SU-DHL-6 (cell line): ENCODE results near the gene KCNQ4.
A peak's percentile ranks its signal among the peaks of the same experiment; 100 is the strongest.

ENCODE experiments used
- H2AFZ ChIP-seq: fragments of 200-600 bp; sonication (generic); 2 replicates; pipeline ENCODE4 v1.6.1; 2014; ENCODE audit warnings: low read depth, mild to moderate bottlenecking, moderate library complexity, mixed read lengths, antibody characterized with exemption, low read length; ENCODE audit not compliant: severe bottlenecking
- H3F3A ChIP-seq: fragments of 200-600 bp; shearing (Covaris generic); 2 replicates; pipeline ENCODE4 v1.6.0; 2016; ENCODE audit warnings: antibody characterized with exemption, mild to moderate bottlenecking; ENCODE audit not compliant: insufficient read depth
- H3K27ac ChIP-seq: fragments of 200-600 bp; sonication (generic); 2 replicates; pipeline ENCODE4 v1.5.1; 2016; ENCODE audit warnings: low read depth, mild to moderate bottlenecking, low read length, moderate library complexity, mixed read lengths
- H3K27me3 ChIP-seq: fragments of 200-600 bp; sonication (generic), shearing (Covaris generic); 2 replicates; pipeline ENCODE4 v1.6.0; 2014; ENCODE audit warnings: mild to moderate bottlenecking, low read length
- H3K36me3 ChIP-seq: fragments of 200-600 bp; sonication (generic); 2 replicates; pipeline ENCODE4 v1.6.1; 2014; ENCODE audit warnings: mild to moderate bottlenecking, low read length, mixed read lengths
- H3K4me2 ChIP-seq: fragments of 300-600, 200-600 bp; shearing (Covaris generic), sonication (generic); 2 replicates; pipeline ENCODE4 v1.6.0; 2014; ENCODE audit warnings: low read length, low read depth, mild to moderate bottlenecking; ENCODE audit not compliant: poor library complexity, severe bottlenecking
- H3K4me3 ChIP-seq: fragments of 200-600 bp; sonication (generic); 2 replicates; pipeline ENCODE4 v1.5.1; 2014; ENCODE audit warnings: antibody characterized with exemption, low read length, mild to moderate bottlenecking, mixed read lengths; ENCODE audit not compliant: insufficient read depth, poor library complexity, severe bottlenecking
- H3K79me2 ChIP-seq: fragments of 200-600 bp; sonication (generic); 2 replicates; pipeline ENCODE4 v1.6.1; 2014; ENCODE audit warnings: mild to moderate bottlenecking, low read length, moderate library complexity; ENCODE audit not compliant: insufficient read depth
- H3K9ac ChIP-seq: fragments of 200-600 bp; sonication (generic); 2 replicates; pipeline ENCODE4 v1.7.0; 2014; ENCODE audit warnings: mild to moderate bottlenecking, low read length
- H3K9me2 ChIP-seq: fragments of 200-600 bp; sonication (generic); replicated peaks from 2 replicates; pipeline ENCODE4 v1.6.1; 2014; ENCODE audit warnings: low read length; ENCODE audit not compliant: insufficient read depth
- H3K9me3 ChIP-seq: fragments of 200-600 bp; sonication (generic); 2 replicates; pipeline ENCODE4 v1.6.1; 2014; ENCODE audit warnings: low read length, mixed read lengths; ENCODE audit not compliant: insufficient read depth
- H4K20me1 ChIP-seq: fragments of 200-600 bp; sonication (generic); 2 replicates; pipeline ENCODE4 v1.6.1; 2014; ENCODE audit warnings: low read depth, mild to moderate bottlenecking, antibody characterized with exemption, low read length, moderate library complexity, mixed read lengths
- CTCF ChIP-seq: fragments of 200-600 bp; sonication (generic); IDR thresholded peaks from one replicate; pipeline ENCODE4 v1.5.1; 2017; ENCODE audit warnings: antibody characterized with exemption, mild to moderate bottlenecking, low read length, moderate library complexity; ENCODE audit not compliant: insufficient read depth, poor library complexity, severe bottlenecking
- EZH2phosphoT487 ChIP-seq: fragments of 200-600 bp; sonication (generic), shearing (Covaris generic); conservative IDR thresholded peaks from 2 replicates; pipeline ENCODE4 v1.6.1; 2018; ENCODE audit warnings: mild to moderate bottlenecking, antibody characterized with exemption, low read length, moderate library complexity, mixed read lengths

Gene KCNQ4

GRCh38 chr1:40808909-40809308 lies 25.3 kb downstream of the KCNQ4 start:
- H3K9me3 ChIP-seq: no peaks in the 10 kb centered on the region
- no peak overlapping the region for H3K4me3 ChIP-seq
- no peak overlapping the region for H2AFZ ChIP-seq
- H3K27me3 ChIP-seq: no peaks in the 10 kb centered on the region
- H3K4me2 ChIP-seq: no peak overlapping the region
- no peak overlapping the region for H3K9ac ChIP-seq
- no peaks in the 10 kb centered on the region for H3K36me3 ChIP-seq
- H4K20me1 ChIP-seq: no peaks in the 10 kb centered on the region
- no peaks in the 10 kb centered on the region for H3K79me2 ChIP-seq
- H3K27ac ChIP-seq: no peak overlapping the region
- no peak for TF ChIP-seq CTCF
- TF ChIP-seq EZH2phosphoT487: no peak
- H3F3A ChIP-seq: no peaks in the 10 kb centered on the region
- no peaks in the 10 kb centered on the region for H3K9me2 ChIP-seq

- H3K79me2 ChIP-seq: no peaks in the 10 kb centered on the region
- H3K27ac ChIP-seq: no peak overlapping the region
- H2AFZ ChIP-seq: no peak overlapping the region
- no peaks in the 10 kb centered on the region for H4K20me1 ChIP-seq
- H3K27me3 ChIP-seq: no peaks in the 10 kb centered on the region
- H3K36me3 ChIP-seq: no peaks in the 10 kb centered on the region
- H3K9me3 ChIP-seq: no peaks in the 10 kb centered on the region
- no peaks in the 10 kb centered on the region for H3F3A ChIP-seq
- H3K4me3 ChIP-seq: no peak overlapping the region
- H3K9me2 ChIP-seq: no peaks in the 10 kb centered on the region
- no peak for TF ChIP-seq EZH2phosphoT487
- TF ChIP-seq CTCF: no peak
- no peak overlapping the region for H3K4me2 ChIP-seq
- no peak overlapping the region for H3K9ac ChIP-seq
These were observed 27.3 kb downstream of the KCNQ4 start for GRCh38 chr1:40810927-40811326.

GRCh38 chr1:40815420-40815819 lies 31.8 kb downstream of the KCNQ4 start:
- H3K9me2 ChIP-seq: no peaks in the 10 kb centered on the region
- no peaks in the 10 kb centered on the region for H3K79me2 ChIP-seq
- H3F3A ChIP-seq: no peaks in the 10 kb centered on the region
- no peak overlapping the region for H3K27ac ChIP-seq
- no peaks in the 10 kb centered on the region for H3K36me3 ChIP-seq
- TF ChIP-seq EZH2phosphoT487: no peak
- no peak overlapping the region for H2AFZ ChIP-seq
- no peak overlapping the region for H3K4me3 ChIP-seq
- no peaks in the 10 kb centered on the region for H3K9me3 ChIP-seq
- H3K4me2 ChIP-seq: no peak overlapping the region
- no peaks in the 10 kb centered on the region for H4K20me1 ChIP-seq
- H3K27me3 ChIP-seq: no peaks in the 10 kb centered on the region
- no peak overlapping the region for H3K9ac ChIP-seq

- H3K4me2 ChIP-seq: peak overlapping the region; percentile 43
- H3K36me3 ChIP-seq: no peaks in the 10 kb centered on the region
- no peaks in the 10 kb centered on the region for H3K27me3 ChIP-seq
- H2AFZ ChIP-seq: peak overlapping the region; percentile 48
- H3F3A ChIP-seq: no peaks in the 10 kb centered on the region
- H3K9me2 ChIP-seq: no peaks in the 10 kb centered on the region
- no peaks in the 10 kb centered on the region for H3K79me2 ChIP-seq
- H3K9me3 ChIP-seq: no peaks in the 10 kb centered on the region
- no peak overlapping the region for H3K27ac ChIP-seq
- no peaks in the 10 kb centered on the region for H4K20me1 ChIP-seq
- H3K4me3 ChIP-seq: no peak overlapping the region
- TF ChIP-seq EZH2phosphoT487 (no peak), CTCF (no peak)
- no peak overlapping the region; the same call in 1 of the 2 replicates for H3K9ac ChIP-seq
These were observed 34.2 kb downstream of the KCNQ4 start for GRCh38 chr1:40817791-40818263.
